ENCODE results near the gene FAM170B.

Gene FAM170B

DNA sequence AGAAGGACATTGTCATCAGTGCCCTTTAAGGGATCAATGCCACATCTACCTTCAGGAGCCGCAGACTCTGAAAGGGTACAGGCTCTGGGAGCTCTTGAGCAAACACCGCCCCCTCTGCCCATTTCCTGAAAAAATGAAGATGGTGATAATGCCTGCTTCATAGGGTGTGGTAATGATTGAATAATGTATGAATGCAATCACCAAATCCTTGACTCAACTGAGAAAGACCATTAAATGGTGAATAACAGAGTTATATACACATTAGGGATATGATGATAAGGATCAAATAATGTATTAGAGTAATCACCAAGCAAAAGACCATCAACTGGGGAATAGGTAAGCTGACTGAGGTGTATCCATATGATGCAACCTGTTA is 1.5 kb downstream of the FAM170B start:
- TF ChIP-seq ZNF274 (IDR thresholded peaks at IDR 0.05; ENCODE audit: low read depth, low read length), result no peak
- H3K4me3 ChIP-seq (ENCODE audit: low read length), result no peak overlapping the region

DNA sequence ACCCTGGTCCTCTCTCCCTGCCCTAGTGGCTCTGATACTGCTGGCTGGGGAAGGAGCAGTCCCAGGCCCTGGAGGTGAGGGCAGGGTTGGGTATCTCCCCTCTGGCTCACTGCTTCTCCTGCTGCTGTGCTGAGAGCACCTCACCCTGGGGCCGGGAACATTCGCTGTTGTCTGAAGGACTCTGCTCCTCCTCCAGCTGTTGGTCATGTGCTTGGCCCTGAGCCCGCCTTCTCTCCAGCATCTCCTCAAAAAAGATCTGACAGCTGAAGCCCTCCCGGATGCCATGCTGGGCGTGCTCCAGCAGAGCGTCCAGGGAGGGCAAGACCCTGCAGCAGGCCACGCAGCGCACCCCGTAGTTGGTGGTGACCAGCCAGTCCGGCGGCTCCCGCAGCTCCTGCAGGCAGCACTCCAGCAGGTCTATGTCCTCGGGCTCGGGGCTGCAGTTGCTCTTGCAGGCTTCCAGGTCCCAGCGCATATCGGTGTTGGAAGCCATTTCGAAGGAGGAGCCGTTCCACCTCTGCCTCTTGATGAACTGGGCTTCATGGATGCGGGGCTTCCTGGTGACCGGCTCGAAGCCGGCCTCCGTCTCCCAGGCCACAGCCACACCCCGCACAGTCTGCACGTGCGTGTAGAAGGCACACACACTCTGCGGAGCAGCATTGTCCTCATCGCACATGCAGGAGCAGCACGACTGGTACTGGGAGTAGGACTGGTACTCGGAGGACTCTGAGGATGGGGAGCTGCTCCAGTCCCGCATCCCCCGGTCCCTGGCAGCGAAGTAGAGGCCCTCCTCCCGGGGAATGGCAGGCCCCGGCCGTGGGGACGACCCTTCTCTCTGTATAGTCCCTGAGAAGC is 2.1 kb downstream of the FAM170B start:
- no peak for TF ChIP-seq ZNF274 (IDR thresholded peaks at IDR 0.05; ENCODE audit: low read depth, low read length)
- H3K4me3 ChIP-seq (ENCODE audit: low read length), result no peak overlapping the region

DNA sequence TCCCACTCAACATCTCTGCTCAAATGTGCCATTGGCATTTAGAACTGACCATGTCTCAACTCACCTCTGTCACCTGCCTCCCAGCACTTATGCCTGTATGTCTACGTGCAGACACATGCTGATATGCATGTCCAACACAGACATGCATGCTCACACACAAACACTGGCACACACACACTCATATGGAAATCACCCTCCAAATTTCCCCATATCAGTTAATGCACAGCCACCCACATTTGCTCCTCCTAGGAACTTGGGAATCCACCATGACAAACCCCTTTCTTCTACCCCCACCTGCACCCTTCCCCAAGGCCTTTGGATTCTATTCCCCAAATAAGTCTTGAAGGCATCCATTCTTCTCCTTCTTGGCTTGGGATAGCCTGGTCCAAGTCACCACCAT is 4.4 kb downstream of the FAM170B start:
- no peak for TF ChIP-seq ZNF274 (IDR thresholded peaks at IDR 0.05; ENCODE audit: low read depth, low read length)

DNA sequence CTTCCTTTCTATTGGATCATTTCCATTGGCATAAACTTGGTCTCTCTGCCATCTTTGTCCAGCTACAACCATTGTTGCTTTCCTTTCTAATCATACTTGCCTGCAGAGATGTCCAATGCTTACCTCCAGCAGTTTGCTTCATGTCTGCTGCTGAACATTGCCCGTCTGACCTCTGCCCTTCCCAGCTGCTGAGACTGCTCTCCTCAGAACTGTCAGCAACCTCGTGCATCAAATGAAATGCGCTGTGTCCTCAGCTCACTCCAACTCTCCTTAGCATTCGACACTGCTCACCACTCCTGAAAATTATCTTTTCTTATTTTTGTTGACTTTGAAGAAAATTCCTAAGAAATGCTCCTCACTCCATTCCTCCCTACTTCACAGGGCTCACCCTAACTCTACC is 5.0 kb downstream of the FAM170B start:
- H3K4me3 ChIP-seq (ENCODE audit: low read length), result no peak overlapping the region
- TF ChIP-seq ZNF274 (IDR thresholded peaks at IDR 0.05; ENCODE audit: low read depth, low read length), result no peak

More for the DNA sequence above, 4.4 kb downstream of the FAM170B start:
- H3K4me3 ChIP-seq (ENCODE audit: low read length), result no peak overlapping the region

DNA sequence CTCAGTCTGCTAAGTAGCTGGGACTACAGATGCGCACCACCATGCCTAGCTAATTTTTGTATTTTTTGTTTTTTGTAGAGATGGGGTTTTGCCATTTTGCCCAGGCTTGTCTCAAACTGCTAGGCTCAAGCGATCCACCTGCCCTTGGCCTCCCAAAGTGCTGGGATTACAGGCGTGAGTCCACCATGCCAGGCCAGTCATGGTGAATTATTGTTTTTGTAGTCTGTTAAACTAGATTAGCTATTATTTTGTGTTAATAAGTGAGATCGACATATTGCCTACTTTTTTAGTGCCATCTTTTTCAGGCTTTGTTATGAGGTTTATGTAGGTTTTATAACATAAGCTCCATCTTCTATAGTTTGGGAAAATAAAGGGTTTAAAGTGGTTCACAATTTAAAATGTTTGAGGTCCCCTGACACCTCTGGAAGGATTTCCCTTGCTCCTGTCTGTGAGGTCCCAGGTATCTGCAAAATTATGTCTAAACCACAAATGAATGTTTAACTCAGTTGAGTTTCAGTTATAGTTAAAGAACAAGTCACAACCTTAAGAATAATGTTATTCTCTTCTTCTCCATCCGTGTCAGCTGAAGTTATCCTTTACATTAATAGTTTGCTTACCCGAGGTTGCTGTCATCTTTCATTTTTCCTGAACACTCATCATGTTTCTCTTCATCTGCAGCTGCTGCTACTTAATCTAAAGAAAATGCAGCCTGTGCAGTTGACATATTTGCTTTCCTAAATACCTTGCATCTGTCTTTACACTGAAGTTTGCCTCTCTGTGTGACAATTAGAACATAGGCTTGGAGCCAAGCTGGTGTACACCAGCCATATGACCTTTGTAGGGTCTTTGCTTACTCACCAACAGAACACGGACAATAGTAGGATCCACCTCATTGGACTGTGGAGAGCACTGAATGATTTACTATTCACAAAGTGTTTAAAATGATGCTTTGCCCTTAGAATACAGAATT is 9.6 kb downstream of the FAM170B start:
- H3K4me3 ChIP-seq (ENCODE audit: low read length), result peak overlapping the region; percentile 44; the same call in 1 of the 2 replicates
- TF ChIP-seq ZNF274 (IDR thresholded peaks at IDR 0.05; ENCODE audit: low read depth, low read length), result no peak

DNA sequence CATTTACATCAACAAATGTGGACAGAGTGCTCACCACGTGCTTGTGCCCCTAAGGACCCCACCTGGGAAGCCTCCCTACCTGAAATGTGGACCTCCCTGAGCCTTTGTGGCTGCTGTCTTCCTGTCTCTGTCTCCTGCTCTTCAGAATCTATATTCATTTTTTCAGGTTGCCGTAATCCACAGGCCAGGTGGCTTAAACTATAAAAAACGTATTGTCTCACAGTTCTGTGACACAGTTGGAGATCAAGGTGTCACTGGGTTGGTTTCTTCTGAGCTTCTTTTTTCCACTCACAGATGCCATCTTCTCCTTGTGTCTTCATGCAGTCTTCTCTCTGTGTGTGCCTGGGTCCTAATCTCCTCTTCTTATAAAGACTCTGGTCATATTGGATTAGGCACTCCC is 12.9 kb downstream of the FAM170B start:
- TF ChIP-seq ZNF274 (IDR thresholded peaks at IDR 0.05; ENCODE audit: low read depth, low read length), result no peak
- no peak overlapping the region for H3K4me3 ChIP-seq (ENCODE audit: low read length)

DNA sequence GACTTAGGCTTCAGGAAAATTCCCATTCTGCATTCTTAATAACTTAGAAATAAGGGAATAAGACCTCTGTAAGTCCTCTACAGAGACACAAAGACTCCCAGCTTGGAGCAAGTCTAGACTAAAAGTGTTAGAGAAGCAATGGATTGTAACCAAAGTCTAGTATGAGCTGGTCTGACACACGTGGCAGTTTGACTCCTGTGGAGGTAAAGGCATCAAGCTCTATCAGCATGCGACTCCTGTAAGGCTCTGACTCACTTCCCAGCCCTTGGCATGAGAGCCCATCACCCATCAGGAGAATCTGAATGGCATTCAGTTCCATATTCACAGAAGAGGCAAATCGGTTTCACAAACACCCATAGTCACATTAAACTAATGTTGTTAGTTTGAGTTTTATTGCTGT is 14.1 kb downstream of the FAM170B start:
- no peak overlapping the region for H3K4me3 ChIP-seq (ENCODE audit: low read length)
- no peak for TF ChIP-seq ZNF274 (IDR thresholded peaks at IDR 0.05; ENCODE audit: low read depth, low read length)

DNA sequence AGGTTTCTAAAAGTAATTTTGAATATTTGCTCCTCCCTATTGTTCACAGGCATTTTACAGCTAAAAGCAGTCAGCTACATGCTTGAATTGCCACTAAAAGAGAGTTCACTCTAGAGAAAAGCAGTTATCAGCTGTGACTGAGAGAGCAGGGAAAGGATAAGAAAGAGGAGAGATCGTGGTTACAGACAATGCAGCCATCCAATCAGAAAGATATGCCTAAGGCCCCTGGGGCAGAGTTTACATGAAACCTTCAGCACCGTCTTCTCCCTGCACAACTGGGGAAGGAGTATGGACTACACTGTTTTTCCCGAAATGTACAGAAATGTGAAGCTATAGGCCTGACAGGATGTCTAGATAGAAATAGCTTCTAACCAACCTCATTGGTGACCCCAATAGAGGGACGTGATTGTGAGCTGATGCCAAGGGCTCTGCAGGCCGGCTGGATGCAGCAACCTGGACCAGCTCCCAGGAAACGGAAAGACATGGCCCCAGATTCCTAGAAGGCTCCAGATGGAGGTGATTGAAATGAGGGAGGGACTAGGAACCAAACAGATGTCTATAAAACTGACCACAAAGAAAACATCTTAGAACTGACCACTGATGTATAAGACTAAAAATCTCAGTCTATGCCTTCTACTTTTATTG is 15.3 kb downstream of the FAM170B start:
- no peak overlapping the region for H3K4me3 ChIP-seq (ENCODE audit: low read length)
- no peak for TF ChIP-seq ZNF274 (IDR thresholded peaks at IDR 0.05; ENCODE audit: low read depth, low read length)

DNA sequence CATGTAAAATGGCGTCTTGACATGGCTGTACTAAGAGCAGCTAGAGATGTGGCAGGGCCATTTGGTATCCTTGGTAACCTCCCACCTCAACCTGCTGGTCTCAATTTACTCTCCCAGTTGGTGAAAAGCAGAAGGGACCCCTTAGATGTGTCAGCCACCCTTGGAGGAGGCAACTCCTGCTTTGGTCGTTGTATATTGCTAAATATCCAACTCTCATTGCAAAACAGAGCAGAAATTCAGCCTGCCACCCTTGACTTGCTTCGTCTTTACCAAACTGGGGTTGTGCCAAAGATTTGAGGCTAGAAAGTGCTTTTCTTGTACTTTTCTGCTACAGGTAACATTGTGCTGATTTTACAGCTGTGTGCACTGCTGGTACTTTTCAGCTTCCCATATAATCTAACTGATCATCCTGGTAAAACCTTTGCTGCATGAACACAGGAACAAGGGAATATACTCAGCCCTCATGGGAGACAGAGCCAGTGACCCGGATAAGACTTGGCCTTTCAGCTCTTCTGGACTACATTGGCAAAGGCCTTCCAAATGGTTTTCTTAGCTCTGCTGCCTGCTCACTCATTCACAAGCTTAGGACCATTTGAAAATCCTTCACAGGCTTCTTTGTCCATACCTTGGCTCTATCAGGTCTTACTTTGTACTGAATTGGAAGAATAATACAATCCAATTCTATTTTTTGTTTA is 16.3 kb downstream of the FAM170B start:
- no peak for TF ChIP-seq ZNF274 (IDR thresholded peaks at IDR 0.05; ENCODE audit: low read depth, low read length)

DNA sequence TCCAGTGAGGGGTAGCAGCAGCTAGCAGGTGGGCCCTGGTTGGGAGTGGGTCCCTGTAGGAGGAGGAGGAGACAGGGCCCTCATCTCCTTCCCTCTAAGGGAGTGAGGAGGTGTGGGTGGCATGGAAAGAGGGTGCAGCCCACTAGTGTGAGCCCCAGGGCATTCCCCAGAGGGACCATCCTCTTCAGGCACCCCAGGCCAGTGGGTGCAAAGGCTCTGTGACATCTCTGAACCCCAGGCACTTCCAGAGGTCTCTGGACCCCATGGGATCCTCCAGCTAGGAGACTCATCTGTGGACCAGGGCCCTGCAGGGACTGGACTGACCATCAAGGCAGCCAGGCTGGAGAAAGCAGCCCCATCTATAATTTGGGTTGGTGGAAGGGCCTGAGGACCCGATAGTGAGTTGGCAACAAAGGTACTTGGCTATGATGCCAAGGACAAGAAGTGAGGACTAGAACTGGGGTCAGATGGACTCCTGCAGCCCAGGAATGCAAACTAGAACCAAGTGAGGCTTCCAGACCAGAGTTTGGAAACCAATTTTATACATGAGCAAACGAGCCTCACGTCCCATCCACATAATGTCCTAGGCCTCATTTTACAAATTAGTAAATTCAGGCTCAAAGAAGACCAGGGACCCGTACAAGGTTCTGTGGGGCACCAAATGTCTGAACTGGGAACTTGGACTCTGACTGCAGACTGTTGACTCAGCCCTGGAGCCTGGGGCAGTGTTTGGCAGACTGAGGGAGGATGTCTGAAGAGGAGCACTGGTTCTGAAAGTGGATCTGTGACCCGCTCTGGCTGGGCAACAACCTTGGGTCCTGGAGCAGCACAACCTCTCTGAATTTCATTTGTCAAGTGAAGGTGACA is 17.1 kb downstream of the FAM170B start:
- TF ChIP-seq ZNF274 (IDR thresholded peaks at IDR 0.05; ENCODE audit: low read depth, low read length), result no peak
- no peak overlapping the region for H3K4me3 ChIP-seq (ENCODE audit: low read length)

More for the DNA sequence above, 16.3 kb downstream of the FAM170B start:
- no peak overlapping the region for H3K4me3 ChIP-seq (ENCODE audit: low read length)

DNA sequence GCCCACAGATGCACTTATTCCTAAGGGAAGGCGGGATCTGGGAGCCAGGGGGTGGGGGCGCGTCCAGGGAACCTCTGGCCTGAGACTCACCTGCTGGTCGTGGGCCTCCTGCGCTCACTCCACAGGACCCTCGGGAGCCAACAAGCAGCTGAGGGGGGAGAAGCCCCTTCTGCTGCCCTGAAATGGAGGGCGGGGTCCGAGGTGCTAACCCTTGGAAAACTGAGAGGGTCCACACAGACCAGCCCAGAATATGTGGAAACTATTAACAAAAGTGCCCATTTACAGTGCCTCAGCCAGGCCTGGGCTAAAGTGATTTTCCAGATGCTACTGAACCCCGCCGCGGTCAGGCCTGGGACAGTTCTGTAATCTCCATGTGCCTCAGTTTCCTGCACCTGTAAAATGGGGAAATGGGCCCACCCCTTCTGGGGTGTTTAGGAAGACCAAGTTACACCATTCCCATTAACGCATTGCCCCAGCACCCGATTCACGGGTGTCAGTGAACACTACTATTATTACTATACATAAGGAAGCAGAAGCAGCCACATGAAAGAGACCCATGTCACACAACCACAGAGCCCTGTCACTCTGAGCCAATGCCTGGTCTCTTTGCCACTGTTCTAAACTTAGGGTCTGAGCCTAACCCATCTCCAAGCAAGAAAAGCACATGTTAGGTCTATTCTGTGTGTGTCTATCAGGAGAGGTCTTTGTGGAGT is 17.9 kb downstream of the FAM170B start:
- H3K4me3 ChIP-seq (ENCODE audit: low read length), result no peak overlapping the region; the same call in 1 of the 2 replicates

More for the DNA sequence above, 17.9 kb downstream of the FAM170B start:
- TF ChIP-seq ZNF274 (IDR thresholded peaks at IDR 0.05; ENCODE audit: low read depth, low read length), result no peak
